ENCODE measurements around the gene POPDC2. TPM values are rescaled to one million over a fixed set of nuclear protein-coding genes. Genes with fewer than 3 reads are reported as not detected.

POPDC2 gene
- total RNA-seq, 2 donors from 2014 or later: 13.3 to 35.2 TPM

GRCh38 chr3:119649761-119650160 is 10.6 kb downstream of the POPDC2 start:
- H3K27me3 ChIP-seq (replicated peaks; ENCODE audit: insufficient read depth): no peaks in the 10 kb centered on the region
- peaks cover 18 to 28% of the 10 kb centered on the region in 2 donors for H3K4me1 ChIP-seq (ENCODE audit: control insufficient read depth in 1 of 2, low read depth in 2 of 2)
- no peaks in the 10 kb centered on the region for H3K36me3 ChIP-seq
- DNase-seq (ENCODE audit: low spot score) (no peak), ATAC-seq (ENCODE audit: insufficient number of reproducible peaks, low FRiP score, low read depth) (no peak)
- H3K27ac ChIP-seq: no peak overlapping the region
- TF ChIP-seq CTCF (IDR thresholded peaks at IDR 0.05): no peak
- H3K4me3 ChIP-seq: no peak overlapping the region
- no peaks in the 10 kb centered on the region for H3K9me3 ChIP-seq

- H3K27me3 ChIP-seq (replicated peaks; ENCODE audit: insufficient read depth): no peaks in the 10 kb centered on the region
- no peaks in the 10 kb centered on the region for H3K36me3 ChIP-seq
- ATAC-seq (ENCODE audit: insufficient number of reproducible peaks, low FRiP score, low read depth) (peak; percentile 42), DNase-seq (ENCODE audit: low spot score) (no peak)
- no peaks in the 10 kb centered on the region for H3K9me3 ChIP-seq
- TF ChIP-seq CTCF (IDR thresholded peaks at IDR 0.05): no peak
- H3K4me1 ChIP-seq (ENCODE audit: control insufficient read depth in 1 of 2, low read depth in 2 of 2): peaks cover 18 to 28% of the 10 kb centered on the region in 2 donors
- H3K4me3 ChIP-seq: peak overlapping the region; percentile 10
- peak overlapping the region; percentile 83 to 88 for H3K27ac ChIP-seq
Observed at GRCh38 chr3:119647843-119648575, 12.4 kb downstream of the POPDC2 start.

GRCh38 chr3:119647171-119647570 is 13.2 kb downstream of the POPDC2 start:
- H3K9me3 ChIP-seq: no peaks in the 10 kb centered on the region
- ATAC-seq (ENCODE audit: insufficient number of reproducible peaks, low FRiP score, low read depth) (peak; percentile 73), DNase-seq (ENCODE audit: low spot score) (no peak)
- peak overlapping the region; percentile 83 to 88 for H3K27ac ChIP-seq
- TF ChIP-seq CTCF (IDR thresholded peaks at IDR 0.05): no peak
- H3K27me3 ChIP-seq (replicated peaks; ENCODE audit: insufficient read depth): no peaks in the 10 kb centered on the region
- peaks cover under 1% of the 10 kb centered on the region for H3K36me3 ChIP-seq
- peaks cover 18 to 22% of the 10 kb centered on the region in 2 donors for H3K4me1 ChIP-seq (ENCODE audit: control insufficient read depth in 1 of 2, low read depth in 2 of 2)
- H3K4me3 ChIP-seq: peak overlapping the region; percentile 10

GRCh38 chr3:119645813-119646212 is 14.6 kb downstream of the POPDC2 start:
- H3K4me1 ChIP-seq (ENCODE audit: control insufficient read depth in 1 of 2, low read depth in 2 of 2): peaks cover 18 to 20% of the 10 kb centered on the region in 2 donors
- no peaks in the 10 kb centered on the region for H3K27me3 ChIP-seq (replicated peaks; ENCODE audit: insufficient read depth)
- no peak overlapping the region for H3K4me3 ChIP-seq
- DNase-seq (ENCODE audit: low spot score): no peak
- no peak for ATAC-seq (ENCODE audit: insufficient number of reproducible peaks, low FRiP score, low read depth)
- no peaks in the 10 kb centered on the region for H3K9me3 ChIP-seq
- H3K36me3 ChIP-seq: peaks cover 4% of the 10 kb centered on the region
- no peak for TF ChIP-seq CTCF (IDR thresholded peaks at IDR 0.05)
- H3K27ac ChIP-seq: no peak overlapping the region

- Histone ChIP-seq H3K4me1 (ENCODE audit: control insufficient read depth in 1 of 2, low read depth in 2 of 2) (peaks cover 18 to 20% of the 10 kb centered on the region in 2 donors), H3K9me3 (no peaks in the 10 kb centered on the region), H3K36me3 (peaks cover 4% of the 10 kb centered on the region), H3K27me3 (replicated peaks; ENCODE audit: insufficient read depth) (no peaks in the 10 kb centered on the region), H3K4me3 (no peak overlapping the region), H3K27ac (no peak overlapping the region)
- TF ChIP-seq CTCF (IDR thresholded peaks at IDR 0.05): no peak
- ATAC-seq (ENCODE audit: insufficient number of reproducible peaks, low FRiP score, low read depth) (no peak), DNase-seq (ENCODE audit: low spot score) (no peak)
Observed at GRCh38 chr3:119644481-119644880, 15.9 kb downstream of the POPDC2 start.

All from thoracic aorta (tissue), 2 donors.